IMR-90 (cell line): ENCODE results near the gene RALGAPA2. TPM values are rescaled to one million over a fixed set of nuclear protein-coding genes. Genes with fewer than 3 reads are reported as not detected.

Source experiments
- ATAC-seq: fragments of 200-7000 bp; cut with Tn5 transposase; 2 replicates; pipeline ENCODE4 v1.9.1; 2020; ENCODE audit warnings: low read depth, mild to moderate bottlenecking, moderate library complexity
- BruUV-seq: library from RNA; stranded (reverse); fragments of 400-500 nt; replicated peaks from 2 replicates; lab custom pipeline; 2021; lab: Mats Ljungman, UMichigan
- CTCF ChIA-PET: fragments of 300-600 bp; formaldehyde crosslinking; extraction: SDS; loops from one replicate; lab custom pipeline; 2021; ENCODE audit warnings: antibody characterized with exemption; lab: Yijun Ruan, JAX
- POLR2A ChIA-PET: fragments of 300-600 bp; sonication (Branson Sonifier 250); formaldehyde crosslinking; loops from one replicate; lab custom pipeline; 2022; ENCODE audit warnings: antibody characterized with exemption; ENCODE audit not compliant: unreplicated experiment; lab: Charles Lee
- DNase-seq: peaks from one replicate; pipeline ENCODE4 v3.0.0; 2013
- H2AFZ ChIP-seq: replicated peaks from 2 replicates; pipeline ENCODE3; 2013; ENCODE audit warnings: low read length, mild to moderate bottlenecking; ENCODE audit not compliant: poor library complexity
- H2AK5ac ChIP-seq: 2 replicates; pipeline ENCODE4 v1.6.1; 2013; ENCODE audit warnings: low read depth, low read length, inconsistent platforms
- H2AK9ac ChIP-seq: replicated peaks from 2 replicates; pipeline ENCODE3; 2013; ENCODE audit warnings: mild to moderate bottlenecking, low read depth, low read length, moderate library complexity; ENCODE audit not compliant: poor library complexity
- H2BK120ac ChIP-seq: 2 replicates; pipeline ENCODE4 v1.6.1; 2013; ENCODE audit warnings: low read depth, low read length, inconsistent platforms
- H2BK15ac ChIP-seq: 3 replicates; pipeline ENCODE4 v1.6.1; 2013; ENCODE audit warnings: low read depth, low read length, inconsistent platforms
- H2BK20ac ChIP-seq: 2 replicates; pipeline ENCODE4 v1.6.1; 2013; ENCODE audit warnings: low read depth, mild to moderate bottlenecking, inconsistent platforms, low read length, moderate library complexity
- H2BK5ac ChIP-seq: 2 replicates; pipeline ENCODE4 v1.6.1; 2013; ENCODE audit warnings: mild to moderate bottlenecking, low read depth, low read length, inconsistent platforms; ENCODE audit not compliant: poor library complexity, severe bottlenecking
- H3K14ac ChIP-seq: replicated peaks from 2 replicates; pipeline ENCODE4 v1.6.1; 2013; ENCODE audit warnings: low read depth, low read length, inconsistent platforms
- H3K18ac ChIP-seq: 2 replicates; pipeline ENCODE4 v1.6.1; 2013; ENCODE audit warnings: low read depth, low read length, control low read depth
- H3K23ac ChIP-seq: 2 replicates; pipeline ENCODE4 v1.6.1; 2013; ENCODE audit warnings: low read depth, low read length, inconsistent platforms
- H3K27ac ChIP-seq: 2 replicates; pipeline ENCODE4 v1.5.1; 2013; ENCODE audit warnings: mild to moderate bottlenecking, control low read depth, low read length; ENCODE audit not compliant: insufficient read depth
- H3K27me3 ChIP-seq: 2 replicates; pipeline ENCODE4 v1.6.1; 2013; ENCODE audit warnings: low read length; ENCODE audit not compliant: control insufficient read depth, insufficient read depth
- H3K36me3 ChIP-seq: 2 replicates; pipeline ENCODE4 v1.6.1; 2013; ENCODE audit warnings: low read length, mixed read lengths; ENCODE audit not compliant: control insufficient read depth, insufficient read depth
- H3K4ac ChIP-seq: 2 replicates; pipeline ENCODE4 v1.6.1; 2013; ENCODE audit warnings: low read depth, low read length, inconsistent platforms
- H3K4me1 ChIP-seq: 2 replicates; pipeline ENCODE4 v1.6.1; 2013; ENCODE audit warnings: low read length, mixed read lengths; ENCODE audit not compliant: control insufficient read depth, insufficient read depth
- H3K4me2 ChIP-seq: 2 replicates; pipeline ENCODE4 v1.6.1; 2013; ENCODE audit warnings: low read depth, mild to moderate bottlenecking, control low read depth, low read length, moderate library complexity
- H3K4me3 ChIP-seq: 2 replicates; pipeline ENCODE4 v1.5.1; 2013; ENCODE audit warnings: low read depth, mild to moderate bottlenecking, control low read depth, low read length, moderate library complexity; ENCODE audit not compliant: insufficient read depth
- H3K56ac ChIP-seq: 2 replicates; pipeline ENCODE4 v1.6.1; 2013; ENCODE audit warnings: low read length, inconsistent platforms; ENCODE audit not compliant: insufficient read depth; ENCODE audit errors: extremely low read depth
- H3K79me1 ChIP-seq, 2 experiments: 2 replicates each; pipeline ENCODE4 v1.6.1; 2013; ENCODE audit warnings: low read length in 2 of 2, inconsistent platforms in 1 of 2, low read depth in 1 of 2
- H3K9ac ChIP-seq: 2 replicates; pipeline ENCODE4 v1.6.1; 2013; ENCODE audit warnings: low read depth, low read length, control low read depth
- H3K9me1 ChIP-seq: 2 replicates; pipeline ENCODE4 v1.6.1; 2013; ENCODE audit warnings: low read length, inconsistent platforms; ENCODE audit not compliant: insufficient read depth
- H3K9me3 ChIP-seq: 2 replicates; pipeline ENCODE4 v1.6.1; 2013; ENCODE audit warnings: low read length; ENCODE audit not compliant: control insufficient read depth, insufficient read depth
- H4K20me1 ChIP-seq: 2 replicates; pipeline ENCODE4 v1.6.1; 2013; ENCODE audit warnings: low read length, inconsistent platforms; ENCODE audit not compliant: insufficient read depth
- H4K5ac ChIP-seq: 2 replicates; pipeline ENCODE4 v1.6.1; 2013; ENCODE audit warnings: mild to moderate bottlenecking, low read depth, low read length, control low read depth
- H4K8ac ChIP-seq, 2 experiments: 2 replicates each; pipeline ENCODE4 v1.6.1; 2013; ENCODE audit warnings: low read depth in 2 of 2, low read length in 2 of 2, control low read depth in 1 of 2, inconsistent platforms in 1 of 2
- H4K91ac ChIP-seq: 2 replicates; pipeline ENCODE4 v1.6.1; 2013; ENCODE audit warnings: low read depth, low read length, inconsistent platforms; ENCODE audit not compliant: insufficient read depth
- BHLHE40 ChIP-seq: fragments of 150-350 bp; IDR thresholded peaks from 2 replicates; pipeline ENCODE4 v1.6.1; 2016; ENCODE audit warnings: mild to moderate bottlenecking, low read depth, low read length
- CEBPB ChIP-seq: IDR thresholded peaks from 2 replicates; pipeline ENCODE4 v1.6.1; 2012; ENCODE audit warnings: low read depth, low read length, improper control_type of control experiment
- CHD1 ChIP-seq: IDR thresholded peaks from 2 replicates; pipeline ENCODE4 v1.6.1; 2012; ENCODE audit warnings: low read depth, low read length, improper control_type of control experiment
- CTCF ChIP-seq: conservative IDR thresholded peaks from 2 replicates; pipeline ENCODE4 v1.5.1; 2012; ENCODE audit warnings: mild to moderate bottlenecking, low read depth, low read length, improper control_type of control experiment
- FOS ChIP-seq: fragments of 150-350 bp; IDR thresholded peaks from 2 replicates; pipeline ENCODE4 v1.6.1; 2016; ENCODE audit warnings: low read depth, low read length
- MAZ ChIP-seq: IDR thresholded peaks from 2 replicates; pipeline ENCODE4 v1.6.1; 2012; ENCODE audit warnings: low read depth, mild to moderate bottlenecking, low read length, improper control_type of control experiment, moderate library complexity, borderline replicate concordance
- MXI1 ChIP-seq: IDR thresholded peaks from 2 replicates; pipeline ENCODE4 v1.6.1; 2012; ENCODE audit warnings: low read depth, mild to moderate bottlenecking, low read length, moderate library complexity, borderline replicate concordance
- NFE2L2 ChIP-seq: fragments of 150-350 bp; IDR thresholded peaks from 2 replicates; pipeline ENCODE4 v1.6.1; 2016; ENCODE audit warnings: low read depth, mild to moderate bottlenecking, low read length
- POLR2A ChIP-seq: IDR thresholded peaks from 2 replicates; pipeline ENCODE4 v1.6.1; 2012; ENCODE audit warnings: mild to moderate bottlenecking, low read depth, low read length
- RAD21 ChIP-seq: IDR thresholded peaks from 2 replicates; pipeline ENCODE4 v1.6.1; 2012; ENCODE audit warnings: low read length, improper control_type of control experiment
- RCOR1 ChIP-seq: IDR thresholded peaks from 2 replicates; pipeline ENCODE4 v1.6.1; 2012; ENCODE audit warnings: mild to moderate bottlenecking, low read length, improper control_type of control experiment; ENCODE audit not compliant: insufficient replicate concordance
- RFX5 ChIP-seq: IDR thresholded peaks from 2 replicates; pipeline ENCODE4 v1.8.0; 2012; ENCODE audit warnings: low read depth, mild to moderate bottlenecking, low read length, moderate library complexity
- SMC3 ChIP-seq: fragments of 150-350 bp; IDR thresholded peaks from 2 replicates; pipeline ENCODE4 v1.6.1; 2016; ENCODE audit warnings: low read depth, mild to moderate bottlenecking, antibody characterized with exemption, low read length, moderate library complexity
- WGBS, 2 experiments: methylation state at CpG; one replicate each; pipeline versions ENCODE4 v1.1.5 to v1.1.7; 2013; ENCODE audit warnings: missing lambda C conversion rate in 2 of 2; ENCODE audit not compliant: insufficient read length in 1 of 2; ENCODE audit errors: extremely low coverage in 2 of 2; 5-methylcytosine and 5-hydroxymethylcytosine counted together
- dilution Hi-C: fragments of 300-500 bp; cut with HindIII; formaldehyde crosslinking; loops from one replicate; pipeline ENCODE4 v1.14.3; 2018; ENCODE audit warnings: low sequenced_read_pairs; ENCODE audit not compliant: unreplicated experiment
- in situ Hi-C: fragments of 300-500 bp; cut with MboI; formaldehyde crosslinking; loops from 3 replicates; pipeline ENCODE4 v1.14.3; 2019; ENCODE audit warnings: low sequenced_read_pairs, inconsistent platforms, mixed read lengths
- intact Hi-C: fragments of 100-400 bp; cut with micrococcal nuclease; formaldehyde crosslinking; loops from 2 replicates; pipeline ENCODE4 v1.10.0; 2022
- polyA plus RNA-seq, 3 experiments: library from polyadenylated mRNA; depleted of rRNA; stranded (reverse); fragments of >200 nt; gene quantifications; 2 replicates each; pipeline ENCODE4 v1.2.3, GENCODE V29; 2012; ENCODE audit warnings: low replicate concordance in 1 of 3
- total RNA-seq: library from RNA; depleted of rRNA; stranded (reverse); fragments of >200 nt; gene quantifications from 2 replicates; pipeline ENCODE4 v1.2.3, GENCODE V29; 2012
- TF ChIP-seq, protein P1 (sequence below): fragments of 150-350 bp; IDR thresholded peaks from 2 replicates; pipeline ENCODE4 v1.6.1; 2017; ENCODE audit warnings: mild to moderate bottlenecking, antibody characterized with exemption, low read length, low read depth

The RALGAPA2 gene
- total and polyA plus RNA-seq, 2 of the 4 experiments (the other 2 are of a cell fraction): 1.3 to 3.9 TPM

DNA sequence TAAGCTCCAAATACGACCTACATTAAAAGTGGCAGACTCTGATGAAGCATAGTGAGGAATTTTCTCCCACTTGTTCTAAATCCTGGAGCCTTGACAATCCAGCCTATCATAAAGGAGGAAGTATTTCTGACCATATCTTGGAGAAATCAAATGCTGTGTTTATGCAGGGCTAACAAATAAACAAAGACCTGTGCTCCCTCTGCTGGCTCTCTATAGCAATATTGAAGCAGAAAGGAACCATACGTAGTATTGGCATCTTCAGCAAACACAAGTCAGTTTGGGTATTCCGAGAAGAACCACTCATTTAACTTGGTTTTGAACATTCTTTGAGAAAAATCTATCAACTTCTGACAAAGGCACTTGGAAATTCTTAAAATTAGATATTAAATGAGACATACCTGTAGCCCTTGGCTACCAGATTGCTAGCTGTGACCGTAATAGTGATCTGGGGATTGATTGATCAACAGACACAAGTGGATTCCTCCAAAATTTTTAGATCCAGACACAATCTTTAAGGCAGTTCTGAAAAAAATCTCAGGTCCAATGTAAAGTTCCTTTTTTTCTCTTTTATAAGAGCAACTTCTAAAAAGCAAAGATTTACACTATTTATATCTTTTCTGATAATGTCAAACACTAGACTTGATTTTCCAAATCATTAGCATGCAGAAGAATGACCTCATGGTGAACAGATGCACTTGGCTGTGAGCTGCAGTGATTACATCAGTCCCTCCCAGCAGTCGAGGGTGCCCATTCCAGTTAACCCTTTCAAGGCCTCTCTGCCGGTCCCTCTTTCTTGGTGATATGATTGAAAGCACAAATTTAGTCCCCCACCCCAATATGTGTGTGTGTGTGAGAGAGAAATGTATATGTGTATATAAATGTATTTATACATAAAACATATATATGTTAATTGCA is 304.3 kb downstream of the RALGAPA2 start:
- no peaks in the 10 kb centered on the region for H4K20me1 ChIP-seq
- dilution Hi-C loops: no loop called here
- ChIA-PET CTCF (interaction anchor here (0.7 to 1.2 kb wide), 5 partner anchors 11 to 49 kb away, joined by 3 to 5 read pairs (median 4); no protein-coding TSS in a partner anchor), POLR2A (no interaction called here)
- H4K91ac ChIP-seq: no peak overlapping the region
- no peak overlapping the region for H2BK120ac ChIP-seq
- H3K9ac ChIP-seq: no peak overlapping the region
- peak; percentile 35 for DNase-seq
- no TSS peak for BruUV-seq
- H3K27ac ChIP-seq: no peak overlapping the region
- no peaks in the 10 kb centered on the region for H3K79me1 ChIP-seq
- H3K4me3 ChIP-seq: no peak overlapping the region
- no peak overlapping the region for H2AK5ac ChIP-seq
- peak; percentile 72 for ATAC-seq
- H2BK20ac ChIP-seq: no peak overlapping the region
- no peaks in the 10 kb centered on the region; the same call in 1 of the 2 replicates for H3K27me3 ChIP-seq
- H3K4me2 ChIP-seq: no peak overlapping the region
- H3K23ac ChIP-seq: no peak overlapping the region
- no peak overlapping the region for H4K8ac ChIP-seq
- H3K4ac ChIP-seq: no peak overlapping the region
- in situ Hi-C loops: no loop called here
- H3K4me1 ChIP-seq: no peaks in the 10 kb centered on the region
- no peak overlapping the region for H2BK15ac ChIP-seq
- H3K14ac ChIP-seq: no peak overlapping the region
- H4K5ac ChIP-seq: no peak overlapping the region
- H3K36me3 ChIP-seq: no peaks in the 10 kb centered on the region
- WGBS, 2 experiments: no CpG with 5 or more reads among the region's 6 CpGs
- no peak overlapping the region for H2AK9ac ChIP-seq
- no peak overlapping the region for H3K56ac ChIP-seq
- intact Hi-C loops: no loop called here
- no peaks in the 10 kb centered on the region for H3K9me3 ChIP-seq
- H3K18ac ChIP-seq: no peak overlapping the region
- no peaks in the 10 kb centered on the region; the same call in 1 of the 2 replicates for H3K9me1 ChIP-seq
- no peak overlapping the region for H2BK5ac ChIP-seq
- no peak overlapping the region for H2AFZ ChIP-seq
- TF ChIP-seq FOS (no peak), RFX5 (no peak), CTCF (peak; percentile 28), RAD21 (peak; percentile 27; the same call in 1 of the 2 replicates), BHLHE40 (no peak), CEBPB (no peak), RCOR1 (no peak), CHD1 (no peak), NFE2L2 (no peak), SMC3 (no peak; the same call in 1 of the 2 replicates), POLR2A (no peak), MXI1 (no peak), MAZ (no peak)
- TF ChIP-seq, protein P1, sequence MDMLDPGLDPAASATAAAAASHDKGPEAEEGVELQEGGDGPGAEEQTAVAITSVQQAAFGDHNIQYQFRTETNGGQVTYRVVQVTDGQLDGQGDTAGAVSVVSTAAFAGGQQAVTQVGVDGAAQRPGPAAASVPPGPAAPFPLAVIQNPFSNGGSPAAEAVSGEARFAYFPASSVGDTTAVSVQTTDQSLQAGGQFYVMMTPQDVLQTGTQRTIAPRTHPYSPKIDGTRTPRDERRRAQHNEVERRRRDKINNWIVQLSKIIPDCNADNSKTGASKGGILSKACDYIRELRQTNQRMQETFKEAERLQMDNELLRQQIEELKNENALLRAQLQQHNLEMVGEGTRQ: no peak
